ENCODE data around the gene XPNPEP3.

The XPNPEP3 gene

DNA sequence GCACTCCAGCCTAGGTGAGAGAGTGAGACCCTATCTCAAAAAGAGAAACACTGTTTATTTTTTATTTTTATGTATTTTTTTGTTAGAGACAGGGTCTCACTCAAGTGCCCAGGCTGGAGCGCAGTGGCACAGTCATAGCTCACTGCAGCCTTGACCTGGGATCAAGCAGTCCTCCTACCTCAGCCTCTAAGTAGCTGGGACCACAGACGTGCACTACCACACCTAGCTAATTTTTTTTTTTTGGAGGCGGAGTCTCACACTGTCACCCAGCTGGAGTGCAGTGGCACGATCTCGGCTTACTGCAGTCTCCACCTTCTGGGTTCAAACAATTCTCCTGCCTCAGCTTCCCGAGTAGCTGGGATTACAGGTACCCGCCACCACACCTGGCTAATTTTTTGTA, 100.7 kb downstream of the XPNPEP3 start:
- no peak overlapping the region for H2AFZ ChIP-seq (ENCODE audit: low read depth)
- H3K9ac ChIP-seq: no peak overlapping the region
- no peaks in the 10 kb centered on the region for H4K20me1 ChIP-seq (ENCODE audit: insufficient read depth)
- H3K36me3 ChIP-seq (ENCODE audit: insufficient read depth): no peaks in the 10 kb centered on the region; the same call in 1 of the 2 replicates
- H3K4me2 ChIP-seq: no peak overlapping the region
- H3K4me1 ChIP-seq (ENCODE audit: low read depth, poor library complexity, severe bottlenecking): peaks cover 14% of the 10 kb centered on the region
- H3K27me3 ChIP-seq (ENCODE audit: insufficient read depth, low read depth): no peaks in the 10 kb centered on the region
- TF ChIP-seq, protein P1, sequence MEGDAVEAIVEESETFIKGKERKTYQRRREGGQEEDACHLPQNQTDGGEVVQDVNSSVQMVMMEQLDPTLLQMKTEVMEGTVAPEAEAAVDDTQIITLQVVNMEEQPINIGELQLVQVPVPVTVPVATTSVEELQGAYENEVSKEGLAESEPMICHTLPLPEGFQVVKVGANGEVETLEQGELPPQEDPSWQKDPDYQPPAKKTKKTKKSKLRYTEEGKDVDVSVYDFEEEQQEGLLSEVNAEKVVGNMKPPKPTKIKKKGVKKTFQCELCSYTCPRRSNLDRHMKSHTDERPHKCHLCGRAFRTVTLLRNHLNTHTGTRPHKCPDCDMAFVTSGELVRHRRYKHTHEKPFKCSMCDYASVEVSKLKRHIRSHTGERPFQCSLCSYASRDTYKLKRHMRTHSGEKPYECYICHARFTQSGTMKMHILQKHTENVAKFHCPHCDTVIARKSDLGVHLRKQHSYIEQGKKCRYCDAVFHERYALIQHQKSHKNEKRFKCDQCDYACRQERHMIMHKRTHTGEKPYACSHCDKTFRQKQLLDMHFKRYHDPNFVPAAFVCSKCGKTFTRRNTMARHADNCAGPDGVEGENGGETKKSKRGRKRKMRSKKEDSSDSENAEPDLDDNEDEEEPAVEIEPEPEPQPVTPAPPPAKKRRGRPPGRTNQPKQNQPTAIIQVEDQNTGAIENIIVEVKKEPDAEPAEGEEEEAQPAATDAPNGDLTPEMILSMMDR (conservative IDR thresholded peaks at IDR 0.05; ENCODE audit: low read depth, low read length): no peak
- H3K4me3 ChIP-seq (IDR thresholded peaks at IDR 0.05; ENCODE audit: insufficient read depth, low read depth, low read length): no peak overlapping the region
- H3K27ac ChIP-seq: no peak overlapping the region
- H3K79me2 ChIP-seq (ENCODE audit: insufficient read depth, low read depth): peaks cover 81% of the 10 kb centered on the region

DNA sequence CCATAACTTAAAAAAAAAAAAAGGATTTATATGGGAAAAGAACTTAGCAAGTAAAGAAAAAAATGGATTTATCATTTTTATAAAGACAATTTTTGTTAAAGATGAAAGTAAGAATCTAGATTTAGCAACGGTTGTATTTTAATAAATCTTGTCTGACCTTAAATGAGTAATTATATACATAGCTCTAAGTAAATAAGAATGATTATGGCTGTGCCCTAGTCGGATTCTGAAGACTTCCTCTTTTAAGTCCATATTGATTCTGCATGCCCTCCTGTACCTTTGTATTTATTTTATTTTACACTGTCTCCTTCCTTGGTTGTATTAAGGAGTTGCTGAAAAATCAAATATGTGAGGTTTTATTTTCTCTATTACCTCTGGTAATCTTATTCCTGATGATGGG, 101.4 kb downstream of the XPNPEP3 start:
- no peak overlapping the region for H3K4me2 ChIP-seq
- no peak overlapping the region for H3K9ac ChIP-seq
- H3K4me3 ChIP-seq (IDR thresholded peaks at IDR 0.05; ENCODE audit: insufficient read depth, low read depth, low read length): no peak overlapping the region
- TF ChIP-seq, protein P1 (conservative IDR thresholded peaks at IDR 0.05; ENCODE audit: low read depth, low read length): no peak
- H3K79me2 ChIP-seq (ENCODE audit: insufficient read depth, low read depth): peaks cover 76% of the 10 kb centered on the region
- no peak overlapping the region for H2AFZ ChIP-seq (ENCODE audit: low read depth)
- H3K27me3 ChIP-seq (ENCODE audit: insufficient read depth, low read depth): no peaks in the 10 kb centered on the region
- no peaks in the 10 kb centered on the region for H4K20me1 ChIP-seq (ENCODE audit: insufficient read depth)
- H3K4me1 ChIP-seq (ENCODE audit: low read depth, poor library complexity, severe bottlenecking): peaks cover 7% of the 10 kb centered on the region
- no peaks in the 10 kb centered on the region; the same call in 1 of the 2 replicates for H3K36me3 ChIP-seq (ENCODE audit: insufficient read depth)
- H3K27ac ChIP-seq: no peak overlapping the region

DNA sequence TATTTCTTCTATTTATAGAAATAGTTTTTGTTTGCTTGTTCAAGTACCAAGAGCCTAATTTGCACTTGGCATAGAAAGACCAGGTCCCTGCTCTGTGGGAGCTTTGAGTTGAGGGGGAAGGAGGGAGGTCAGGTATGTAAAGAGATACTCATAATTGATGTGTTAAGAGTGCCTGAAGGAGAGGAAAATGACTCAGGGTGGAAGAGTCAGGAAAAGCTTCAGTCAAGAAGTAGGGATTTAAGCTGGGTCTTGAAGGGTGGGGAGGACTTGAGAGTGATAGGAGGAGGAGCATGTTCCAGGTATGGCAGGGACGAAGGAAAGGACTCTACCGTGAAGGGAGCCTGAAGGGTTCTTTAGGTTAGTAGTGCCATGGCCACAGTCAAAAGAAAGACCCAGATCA, 103.2 kb downstream of the XPNPEP3 start:
- Histone ChIP-seq H3K4me3 (IDR thresholded peaks at IDR 0.05; ENCODE audit: insufficient read depth, low read depth, low read length) (no peak overlapping the region), H3K27ac (no peak overlapping the region), H3K9ac (no peak overlapping the region), H3K4me2 (no peak overlapping the region), H4K20me1 (ENCODE audit: insufficient read depth) (no peaks in the 10 kb centered on the region), H3K4me1 (ENCODE audit: low read depth, poor library complexity, severe bottlenecking) (peaks cover 4% of the 10 kb centered on the region), H3K79me2 (ENCODE audit: insufficient read depth, low read depth) (peaks cover 62% of the 10 kb centered on the region), H3K36me3 (ENCODE audit: insufficient read depth) (no peaks in the 10 kb centered on the region; the same call in 1 of the 2 replicates), H2AFZ (ENCODE audit: low read depth) (no peak overlapping the region), H3K27me3 (ENCODE audit: insufficient read depth, low read depth) (no peaks in the 10 kb centered on the region)
- TF ChIP-seq, protein P1 (conservative IDR thresholded peaks at IDR 0.05; ENCODE audit: low read depth, low read length): no peak

DNA sequence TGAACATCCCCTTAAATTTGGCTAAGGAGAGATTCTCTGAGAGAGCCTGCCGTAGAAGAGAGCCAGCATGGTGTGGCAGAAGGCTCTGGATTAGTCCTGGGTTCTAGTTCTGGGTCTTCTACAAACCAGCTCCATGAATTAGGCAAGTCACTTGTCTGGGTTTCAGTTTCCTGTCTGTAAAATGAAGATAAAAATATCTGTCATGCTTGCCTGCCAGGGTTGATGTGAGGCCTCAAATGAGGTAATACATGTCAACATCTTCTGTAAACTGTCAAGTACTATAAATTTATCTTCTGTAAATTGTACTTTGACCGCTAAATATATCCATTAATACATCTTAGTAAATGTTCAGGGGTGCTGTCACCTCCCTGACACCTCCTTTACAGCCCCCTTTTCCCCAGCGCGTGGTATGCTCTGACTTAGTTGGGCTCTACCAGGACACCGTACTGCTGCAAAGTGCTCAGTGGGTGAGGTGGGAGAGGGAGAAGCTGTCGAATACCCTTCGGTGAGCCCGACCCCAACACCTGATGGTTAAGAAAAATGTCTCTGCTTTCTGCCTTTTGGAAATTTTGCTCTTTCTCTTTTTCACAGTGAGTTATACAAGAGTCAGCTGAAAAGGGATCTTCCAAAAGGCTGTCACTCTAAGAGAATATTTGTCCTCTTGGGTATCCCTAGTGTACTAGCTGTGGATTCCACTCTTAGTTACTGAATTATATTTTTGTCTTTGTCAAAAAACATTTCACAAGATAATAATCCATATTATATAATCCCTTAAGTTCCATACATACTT, 109.2 kb downstream of the XPNPEP3 start:
- Histone ChIP-seq H4K20me1 (ENCODE audit: insufficient read depth) (no peaks in the 10 kb centered on the region), H2AFZ (ENCODE audit: low read depth) (no peak overlapping the region), H3K36me3 (ENCODE audit: insufficient read depth) (no peaks in the 10 kb centered on the region; the same call in 1 of the 2 replicates), H3K27ac (no peak overlapping the region), H3K27me3 (ENCODE audit: insufficient read depth, low read depth) (no peaks in the 10 kb centered on the region), H3K4me1 (ENCODE audit: low read depth, poor library complexity, severe bottlenecking) (peaks cover 14% of the 10 kb centered on the region), H3K9ac (no peak overlapping the region), H3K4me3 (IDR thresholded peaks at IDR 0.05; ENCODE audit: insufficient read depth, low read depth, low read length) (no peak overlapping the region), H3K79me2 (ENCODE audit: insufficient read depth, low read depth) (peaks cover 13% of the 10 kb centered on the region; the same call in 1 of the 2 replicates), H3K4me2 (no peak overlapping the region)
- TF ChIP-seq, protein P1 (conservative IDR thresholded peaks at IDR 0.05; ENCODE audit: low read depth, low read length): no peak

Measured in KMS-11 (cell line).